NOMO-1 (cell line): Measurements from ENCODE around the gene MPND.
A peak's percentile ranks its signal among the peaks of the same experiment; 100 is the strongest.

Source experiments
- DNase-seq, 2 experiments: peaks; one replicate each; lab custom pipeline; 2025; ENCODE audit not compliant: unreplicated experiment in 2 of 2; lab: John Stamatoyannopoulos, UW

Gene MPND, protein sequence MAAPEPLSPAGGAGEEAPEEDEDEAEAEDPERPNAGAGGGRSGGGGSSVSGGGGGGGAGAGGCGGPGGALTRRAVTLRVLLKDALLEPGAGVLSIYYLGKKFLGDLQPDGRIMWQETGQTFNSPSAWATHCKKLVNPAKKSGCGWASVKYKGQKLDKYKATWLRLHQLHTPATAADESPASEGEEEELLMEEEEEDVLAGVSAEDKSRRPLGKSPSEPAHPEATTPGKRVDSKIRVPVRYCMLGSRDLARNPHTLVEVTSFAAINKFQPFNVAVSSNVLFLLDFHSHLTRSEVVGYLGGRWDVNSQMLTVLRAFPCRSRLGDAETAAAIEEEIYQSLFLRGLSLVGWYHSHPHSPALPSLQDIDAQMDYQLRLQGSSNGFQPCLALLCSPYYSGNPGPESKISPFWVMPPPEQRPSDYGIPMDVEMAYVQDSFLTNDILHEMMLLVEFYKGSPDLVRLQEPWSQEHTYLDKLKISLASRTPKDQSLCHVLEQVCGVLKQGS

GRCh38 chr19:4343370-4344307 lies at the start of gene MPND:
Gene MPND, plus strand, starts transcription at chr19:4343562. Its CDS starts 32 bp downstream, at chr19:4343594.
- peak; percentile 82 to 85 for DNase-seq

DNA sequence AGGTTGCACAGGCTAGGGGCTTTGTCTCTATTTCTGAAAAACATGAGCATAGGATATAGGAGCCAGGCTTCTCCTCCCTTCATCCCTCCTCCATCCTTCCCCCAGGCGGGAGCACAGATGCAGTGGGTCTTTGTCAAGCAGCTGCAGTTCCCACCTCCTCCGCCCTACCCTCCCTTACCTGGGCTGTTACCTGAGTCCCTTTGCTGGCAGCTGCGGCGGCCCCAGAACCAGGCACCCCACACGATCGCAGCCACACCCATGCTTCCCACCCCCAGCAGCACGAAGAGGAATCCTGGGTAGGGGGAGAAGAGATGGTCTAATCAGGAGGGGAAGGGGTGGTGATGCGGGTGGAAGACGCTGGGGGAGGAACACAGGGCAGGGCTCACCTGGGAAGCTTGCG lies 49.0 kb upstream of the MPND start:
- no peak for DNase-seq

DNA sequence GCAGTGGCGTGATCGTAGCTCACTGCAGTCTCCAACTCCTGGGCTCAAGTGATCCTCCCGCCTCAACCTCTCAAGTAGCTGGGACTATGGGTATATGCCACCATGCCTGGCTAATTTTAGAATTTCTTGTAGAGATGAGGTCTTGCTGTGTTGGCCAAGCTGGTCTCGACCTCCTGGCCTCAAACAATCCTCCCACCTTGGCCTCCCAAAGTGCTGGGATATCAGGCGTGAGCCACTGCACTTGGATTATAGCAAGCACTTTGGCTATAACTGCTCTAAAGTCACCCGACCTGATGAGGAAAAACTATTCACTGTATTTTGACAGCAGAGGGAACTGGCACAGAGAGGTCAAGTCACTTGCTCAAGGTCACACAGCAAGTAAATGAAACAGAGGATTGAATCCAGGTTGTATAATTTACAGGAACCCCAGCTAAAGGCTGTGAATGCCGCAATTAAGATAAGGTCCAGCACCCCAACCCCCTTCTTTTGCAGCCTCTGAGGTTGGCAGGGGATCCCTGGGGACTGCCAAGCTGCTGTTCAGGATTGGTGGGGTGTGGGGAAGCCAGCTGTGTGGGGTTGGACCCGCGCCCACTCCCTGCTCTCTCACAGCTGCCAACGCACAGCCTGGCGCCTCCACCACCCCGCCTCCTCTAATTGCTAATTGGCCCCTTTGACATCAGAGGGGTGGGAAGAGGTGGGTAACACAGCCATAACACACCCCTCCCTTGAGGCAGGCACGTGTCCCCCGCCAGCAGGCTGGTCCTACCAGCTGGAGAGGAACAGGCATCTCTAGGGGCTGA lies 47.2 kb upstream of the MPND start:
- no peak for DNase-seq

DNA sequence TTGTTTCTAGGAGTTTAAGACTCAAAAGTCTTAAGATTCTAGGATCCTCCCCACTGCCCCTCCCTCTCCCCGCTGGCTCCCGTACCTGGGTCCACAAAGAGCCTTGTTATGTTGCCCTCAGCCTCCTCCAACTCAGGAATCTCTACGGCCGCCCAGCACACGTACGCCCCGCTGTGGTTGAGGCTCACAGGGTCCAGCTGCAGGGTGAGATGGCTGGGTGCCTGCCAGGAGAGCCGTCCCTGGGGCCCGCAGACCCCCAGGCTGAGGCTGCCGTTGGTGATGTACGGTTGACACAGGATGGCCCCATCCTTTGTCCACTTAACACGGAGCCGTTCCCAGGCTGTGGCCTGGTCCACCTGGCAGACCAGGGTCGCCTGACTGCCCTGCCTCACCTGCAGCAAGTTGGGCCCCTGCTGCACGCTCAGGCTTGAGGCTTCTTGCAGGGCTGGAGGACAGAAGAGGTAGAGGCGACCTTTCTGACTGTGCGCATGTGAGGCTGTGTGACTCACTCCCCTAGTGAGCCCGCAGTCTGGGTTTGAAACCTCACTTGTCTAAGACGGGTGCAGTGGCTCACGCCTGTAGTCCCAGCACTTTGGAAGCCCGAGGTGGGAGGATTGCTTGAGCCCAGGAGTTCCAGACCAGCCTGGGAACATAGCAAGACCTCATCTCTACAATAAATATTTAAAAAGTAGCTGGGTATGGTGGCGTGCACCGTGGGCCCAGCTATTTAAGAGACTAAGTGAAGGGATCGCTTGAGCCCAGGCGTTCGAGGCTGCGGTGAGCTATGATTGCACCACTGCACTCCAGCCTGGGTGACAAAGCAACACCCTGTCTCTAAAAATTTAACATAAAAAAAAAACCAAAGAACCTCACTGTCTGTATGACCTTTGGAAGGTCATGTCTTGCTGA lies 45.2 kb upstream of the MPND start:
- no peak for DNase-seq

DNA sequence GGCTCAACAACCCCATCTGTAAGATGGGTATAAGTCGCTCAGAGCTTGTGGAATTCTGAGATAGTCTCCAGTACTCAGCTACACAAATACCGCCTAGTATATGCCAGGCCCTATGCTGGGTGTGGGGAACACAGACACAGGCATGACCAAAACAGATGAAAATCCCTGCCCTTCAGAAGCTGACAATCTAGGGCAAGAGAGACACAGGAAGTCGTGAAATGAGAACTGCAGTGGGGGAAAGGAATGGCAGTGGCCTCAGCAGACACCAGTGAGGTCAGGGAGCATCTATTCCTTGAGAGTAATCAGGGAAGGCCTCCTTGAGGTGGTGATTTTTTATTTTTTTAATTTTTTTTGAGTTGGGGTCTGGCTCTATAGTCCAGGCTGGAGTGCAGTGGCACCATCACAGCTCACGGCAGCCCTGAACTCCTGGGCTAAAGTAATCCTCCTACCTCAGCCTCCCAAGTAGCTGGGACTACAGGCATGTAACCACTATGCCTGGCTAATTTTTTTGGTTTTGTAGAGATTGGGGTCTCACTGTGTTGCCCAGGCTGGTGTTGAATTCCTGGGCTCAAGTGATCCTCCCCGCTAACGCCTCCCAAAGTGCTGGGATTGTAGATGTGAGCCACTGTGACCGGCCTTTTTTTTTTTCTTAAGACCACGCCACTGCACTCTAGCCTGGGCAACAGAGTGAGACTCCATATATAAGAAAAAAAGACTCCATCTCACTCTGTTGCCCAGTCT lies 44.4 kb upstream of the MPND start:
- DNase-seq: no peak

- no peak for DNase-seq
Observed at GRCh38 chr19:4300589-4300988, 42.8 kb upstream of the MPND start.

DNA sequence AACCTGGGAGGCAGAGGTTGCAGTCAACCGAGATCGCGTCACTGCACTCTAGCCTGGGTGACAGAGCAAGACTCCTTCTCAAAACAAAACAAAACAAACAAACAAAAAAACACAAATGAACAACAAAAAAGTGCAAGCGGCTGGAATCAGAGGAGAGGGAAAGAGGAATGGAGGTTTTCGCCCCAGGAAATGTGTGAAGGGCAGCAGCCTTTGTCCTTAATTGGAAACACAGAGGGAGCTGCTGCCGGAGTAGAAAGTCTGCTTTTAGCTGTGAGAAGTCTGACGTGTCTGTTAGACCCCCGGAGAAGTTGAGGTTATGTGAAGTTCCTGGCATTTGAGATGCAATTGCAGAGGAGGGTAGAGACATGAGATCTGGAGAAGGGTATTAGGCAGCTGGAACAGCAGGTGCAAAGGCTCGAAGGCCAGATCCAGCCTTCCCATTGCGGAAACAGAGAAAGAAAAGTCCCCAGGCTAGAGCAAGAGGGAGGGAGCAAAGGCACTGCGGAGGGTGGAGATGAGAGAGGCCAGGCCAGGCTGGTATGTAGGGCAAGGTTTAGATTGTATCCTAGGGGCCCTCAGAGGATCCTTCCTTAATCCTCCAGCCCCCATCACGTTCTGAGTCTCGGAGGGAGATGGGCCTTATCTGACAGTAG lies 41.6 kb upstream of the MPND start:
- DNase-seq: no peak

DNA sequence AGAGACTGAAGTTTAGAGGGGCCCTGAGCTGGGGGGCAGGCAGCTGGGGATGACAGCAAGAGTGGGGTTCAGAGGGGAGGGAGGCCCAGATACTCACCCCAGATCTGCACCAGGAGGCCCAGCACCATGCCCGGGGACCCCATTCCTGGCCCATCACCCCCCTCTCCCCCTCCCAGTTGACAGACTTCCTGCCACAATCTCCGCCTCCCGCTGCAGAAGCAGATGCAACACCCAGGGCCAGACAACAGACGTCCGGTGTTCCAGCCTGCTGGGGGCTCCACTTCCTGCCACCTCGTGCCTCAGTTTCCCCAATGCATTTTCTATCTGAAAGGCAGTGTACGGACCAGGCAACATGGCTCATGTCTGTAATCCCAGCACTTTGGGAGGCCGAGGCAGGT lies 41.1 kb upstream of the MPND start, which contains the start of gene TMIGD2:
Gene TMIGD2 (minus strand): TSS at position 147 of the 398 bp plus-strand sequence. CDS start 4 bp downstream, at position 143.
- DNase-seq: no peak

- DNase-seq: no peak
Observed at GRCh38 chr19:4303819-4304537, 39.4 kb upstream of the MPND start.

DNA sequence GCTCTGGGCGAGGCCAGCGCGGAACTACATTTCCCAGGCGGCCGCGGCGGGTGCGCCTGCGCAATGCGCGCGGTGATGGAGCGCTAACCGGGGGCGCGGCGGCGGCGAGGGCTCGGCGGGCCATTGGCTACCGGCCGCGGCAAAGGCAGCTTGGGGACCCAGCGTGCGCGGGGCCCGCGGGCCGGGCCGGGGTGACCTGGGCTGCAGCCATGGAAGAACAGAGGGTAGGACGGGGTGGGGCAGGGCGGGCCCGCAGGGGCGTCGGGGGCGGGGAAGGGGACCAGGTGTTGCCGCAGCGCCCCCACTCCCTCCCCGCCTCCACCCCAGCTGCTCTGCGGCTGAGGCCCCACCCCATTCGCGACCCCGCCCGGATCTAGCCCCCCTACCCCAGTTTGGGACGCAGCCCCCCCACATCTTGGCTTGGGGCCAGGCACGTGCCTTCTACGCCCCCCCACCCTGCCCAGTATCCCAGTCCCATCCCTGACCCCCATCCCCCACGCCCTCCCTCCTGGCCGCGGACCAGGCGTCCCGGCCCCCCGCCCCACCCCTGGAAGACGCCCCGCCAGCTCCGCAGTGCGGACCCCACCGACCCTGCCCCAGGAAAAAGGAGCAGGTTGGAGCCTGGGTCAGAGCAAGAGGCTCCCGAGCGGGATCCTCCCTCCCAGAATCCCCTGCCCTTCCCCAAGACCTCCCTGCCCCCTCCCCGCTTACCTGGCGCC lies 38.7 kb upstream of the MPND start, which contains the start of gene FSD1:
Gene FSD1 (plus strand): TSS at position 61 of the 719 bp plus-strand sequence. CDS start 149 bp downstream, at position 210.
- DNase-seq: peak; percentile 20 to 41

GRCh38 chr19:4305257-4305612 lies 38.1 kb upstream of the MPND start:
- no peak for DNase-seq

- no peak for DNase-seq
Observed at GRCh38 chr19:4305659-4306058, 37.7 kb upstream of the MPND start.

DNA sequence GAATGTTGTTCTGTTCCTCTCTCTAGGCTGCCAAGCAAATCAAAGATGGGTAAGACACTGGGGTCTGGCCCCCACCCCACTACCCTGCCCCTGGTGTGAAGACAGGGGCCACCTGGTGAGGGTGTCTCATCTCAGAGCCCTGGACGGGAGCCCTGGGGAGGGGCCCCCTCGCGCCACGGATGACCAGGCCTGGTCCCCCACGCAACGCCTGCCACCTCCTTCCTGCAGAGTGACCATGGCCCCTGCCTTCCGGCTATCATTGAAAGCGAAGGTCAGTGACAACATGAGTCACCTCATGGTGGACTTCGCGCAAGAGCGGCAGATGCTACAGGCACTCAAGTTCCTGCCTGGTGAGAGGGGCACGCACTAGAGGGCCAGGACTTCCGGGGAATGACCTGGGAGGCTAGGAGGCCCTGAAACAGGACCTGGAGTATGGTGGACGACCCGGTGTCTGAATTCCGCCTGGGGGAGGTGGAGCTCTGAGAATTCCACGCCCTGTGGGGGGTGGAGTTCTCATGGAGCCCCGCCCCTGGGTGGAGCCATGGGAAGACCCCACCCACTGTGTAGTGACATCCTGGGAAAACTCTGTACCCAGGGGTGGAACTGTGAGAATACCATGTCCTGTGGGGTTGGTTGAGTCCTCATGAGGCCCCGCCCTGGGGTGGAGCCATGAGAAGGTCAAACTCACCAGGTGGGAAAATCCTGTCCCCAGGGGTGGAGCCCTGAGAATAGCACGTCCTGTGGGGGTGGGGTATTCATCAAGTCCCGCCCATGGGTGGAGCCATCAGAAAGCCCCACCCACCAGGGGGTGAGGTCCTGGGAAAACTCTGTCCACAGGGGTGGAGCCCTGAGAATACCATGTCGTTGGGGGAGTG lies 32.9 kb upstream of the MPND start:
- no peak for DNase-seq

- DNase-seq: no peak
Observed at GRCh38 chr19:4313847-4314490, 29.4 kb upstream of the MPND start.

DNA sequence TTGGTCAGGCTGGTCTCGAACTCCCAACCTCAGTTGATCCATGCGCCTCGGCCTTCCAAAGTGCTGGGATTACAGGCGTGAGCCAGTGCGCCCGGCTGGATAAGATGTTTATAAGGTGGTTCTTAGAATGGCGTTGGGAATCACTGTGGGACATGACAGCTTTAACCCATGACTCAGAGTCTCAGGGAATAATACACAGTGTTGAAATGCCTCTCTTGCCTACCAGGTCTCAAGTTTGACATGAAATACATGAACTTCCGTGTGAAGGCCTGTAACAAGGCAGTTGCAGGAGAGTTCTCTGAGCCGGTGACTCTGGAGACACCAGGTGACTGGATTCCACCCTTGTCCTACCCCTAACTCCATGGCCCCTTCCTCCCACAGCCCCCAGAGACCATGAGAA lies 26.4 kb upstream of the MPND start:
- no peak for DNase-seq

DNA sequence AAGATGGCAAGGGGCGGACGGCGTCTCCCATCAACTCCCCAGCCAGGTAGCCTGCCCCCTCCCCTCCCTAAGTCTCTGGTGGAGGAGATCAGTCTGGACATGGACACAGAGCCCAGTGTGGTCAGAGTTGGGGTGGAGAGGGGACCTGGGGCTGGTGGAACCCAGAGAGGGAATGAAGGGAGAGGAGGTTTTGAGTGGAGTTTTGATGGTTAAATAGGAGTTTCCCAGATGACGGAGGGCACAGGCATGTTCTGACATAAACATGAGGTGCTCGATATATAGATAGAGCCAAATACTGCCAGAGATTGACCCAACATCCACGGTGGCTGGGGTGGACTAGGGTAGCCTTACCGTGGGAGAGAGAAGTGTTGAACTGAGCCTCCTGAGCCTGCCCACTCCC lies 24.9 kb upstream of the MPND start:
- no peak for DNase-seq
